Liver (tissue), 9 donors: ENCODE results near the gene NKAIN2. TPM values are rescaled to one million over a fixed set of nuclear protein-coding genes. Genes with fewer than 3 reads are reported as not detected.

ENCODE experiments used
- DNase-seq: peaks from one replicate; pipeline ENCODE4 v3.0.0-alpha.2; 2017; ENCODE audit warnings: low spot score
- H3K27ac ChIP-seq, 2 donors: one replicate each; pipeline ENCODE4 v1.7.0; 2013; ENCODE audit warnings: inconsistent platforms in 2 of 2, low read length in 2 of 2, control low read depth in 1 of 2, low read depth in 1 of 2, mild to moderate bottlenecking in 1 of 2
- H3K27me3 ChIP-seq, 4 donors: one replicate each; pipeline versions ENCODE4 v1.6.1 to v1.7.0; 2013; ENCODE audit warnings: low read length in 3 of 4, inconsistent platforms in 1 of 4, mild to moderate bottlenecking in 1 of 4, moderate library complexity in 1 of 4; ENCODE audit not compliant: control insufficient read depth in 4 of 4, insufficient read depth in 4 of 4
- H3K36me3 ChIP-seq, 4 donors: one replicate each; pipeline versions ENCODE4 v1.6.1 to v1.7.0; 2013; ENCODE audit warnings: low read length in 3 of 4, mild to moderate bottlenecking in 3 of 4, low read depth in 1 of 4, moderate library complexity in 1 of 4; ENCODE audit not compliant: control insufficient read depth in 4 of 4, insufficient read depth in 3 of 4
- H3K4me1 ChIP-seq, 4 donors: one replicate each; pipeline versions ENCODE4 v1.6.1 to v1.7.0; 2013; ENCODE audit warnings: low read length in 3 of 4, mild to moderate bottlenecking in 3 of 4, moderate library complexity in 1 of 4; ENCODE audit not compliant: control insufficient read depth in 4 of 4, insufficient read depth in 4 of 4
- H3K4me3 ChIP-seq, 3 donors: one replicate each; pipeline versions ENCODE4 v1.6.1 to v1.7.0; 2013; ENCODE audit warnings: low read length in 3 of 3, control low read depth in 1 of 3, low read depth in 1 of 3, mild to moderate bottlenecking in 1 of 3
- H3K9ac ChIP-seq, 2 donors: one replicate each; pipeline ENCODE4 v1.7.0; 2013; ENCODE audit warnings: low read length in 2 of 2, mild to moderate bottlenecking in 2 of 2, moderate library complexity in 2 of 2, control low read depth in 1 of 2, low read depth in 1 of 2
- H3K9me3 ChIP-seq, 4 donors: one replicate each; pipeline versions ENCODE4 v1.6.1 to v1.7.0; 2013; ENCODE audit warnings: low read length in 3 of 4; ENCODE audit not compliant: control insufficient read depth in 4 of 4
- EGR1 ChIP-seq, 2 donors: IDR thresholded peaks; 2 replicates each; pipeline ENCODE4 v1.6.1; 2016 to 2018; ENCODE audit warnings: antibody characterized with exemption in 2 of 2, low read depth in 2 of 2
- FOXA1 ChIP-seq: IDR thresholded peaks from 2 replicates; pipeline ENCODE4 v1.6.1; 2016; ENCODE audit warnings: antibody characterized with exemption
- FOXA2 ChIP-seq: IDR thresholded peaks from 2 replicates; pipeline ENCODE4 v1.6.1; 2016; ENCODE audit warnings: antibody characterized with exemption
- GABPA ChIP-seq, 2 donors: IDR thresholded peaks in 1 of 2; conservative IDR thresholded peaks in 1 of 2; 2 replicates each; pipeline ENCODE4 v1.6.1; 2016; ENCODE audit warnings: antibody characterized with exemption in 2 of 2, mild to moderate bottlenecking in 1 of 2, moderate library complexity in 1 of 2
- HNF4A ChIP-seq, 2 donors: conservative IDR thresholded peaks; 2 replicates each; pipeline ENCODE4 v1.6.1; 2016; ENCODE audit warnings: antibody characterized with exemption in 2 of 2, mild to moderate bottlenecking in 2 of 2
- JUND ChIP-seq, 2 donors: IDR thresholded peaks; 2 replicates each; pipeline ENCODE4 v1.6.1; 2016; ENCODE audit warnings: antibody characterized with exemption in 2 of 2
- MAX ChIP-seq: IDR thresholded peaks from 2 replicates; pipeline ENCODE4 v1.6.1; 2016; ENCODE audit warnings: antibody characterized with exemption
- NR2F2 ChIP-seq: IDR thresholded peaks from 2 replicates; pipeline ENCODE4 v1.6.1; 2016; ENCODE audit warnings: antibody characterized with exemption
- RAD21 ChIP-seq, 2 donors: IDR thresholded peaks; 2 replicates each; pipeline ENCODE4 v1.6.1; 2016; ENCODE audit warnings: antibody characterized with exemption in 2 of 2, mild to moderate bottlenecking in 2 of 2
- RXRA ChIP-seq, 2 donors: IDR thresholded peaks; 2 replicates each; pipeline ENCODE4 v1.6.1; 2017 to 2018; ENCODE audit warnings: antibody characterized with exemption in 2 of 2, mild to moderate bottlenecking in 1 of 2
- SP1 ChIP-seq: IDR thresholded peaks from 2 replicates; pipeline ENCODE4 v1.6.1; 2018; ENCODE audit warnings: antibody characterized with exemption, mild to moderate bottlenecking
- YY1 ChIP-seq: IDR thresholded peaks from 2 replicates; pipeline ENCODE4 v1.6.1; 2016; ENCODE audit warnings: antibody characterized with exemption, mild to moderate bottlenecking
- ZBTB33 ChIP-seq: IDR thresholded peaks from 2 replicates; pipeline ENCODE4 v1.6.1; 2016; ENCODE audit warnings: antibody characterized with exemption
- WGBS: extraction: QIAGEN DNeasy Blood & Tissue Kit; methylation state at CpG from one replicate; pipeline ENCODE4 v1.1.7; 2013; 5-methylcytosine and 5-hydroxymethylcytosine counted together
- polyA plus RNA-seq, 2 donors: library from polyadenylated mRNA; stranded (reverse) in 1 of 2; unstranded in 1 of 2; fragments of 200-250 nt in 1 of 2; fragments of >200 nt in 1 of 2; fragmentation: Nextera tagmentation in 1 of 2; extraction: Ambion mirVana in 1 of 2; gene quantifications; one replicate each; pipeline versions ENCODE4 v1.2.1 to v1.2.3, GENCODE V29; 2013 to 2015
- total RNA-seq, 2 donors: library from RNA; depleted of rRNA; stranded (reverse); fragments of >200 nt; gene quantifications; one replicate each; pipeline ENCODE4 v1.2.3, GENCODE V29; 2014
- donor health status: healthy.
- donor health status: healthy.
- donor health status: healthy.
- donor health status: healthy.
- donor health status: healthy.

NKAIN2 gene
- total and polyA plus RNA-seq, 4 donors = 0.05 to 0.14 TPM; not detected in 2

GRCh38 chr6:124008000-124008987 lies 204.6 kb downstream of the NKAIN2 start:
- no peak for DNase-seq
- Histone ChIP-seq H3K9me3 (no peaks in the 10 kb centered on the region), H3K4me1 (peaks cover 0 to 9% (median 2%) of the 10 kb centered on the region in 4 donors), H3K27ac (no peak overlapping the region), H3K9ac (no peak overlapping the region), H3K36me3 (no peaks in the 10 kb centered on the region), H3K27me3 (no peaks in the 10 kb centered on the region), H3K4me3 (no peak overlapping the region)
- 33% methylated on average over 10 of the region's 10 CpGs for WGBS
- TF ChIP-seq MAX (peak; percentile 35), EGR1 (IDR thresholded peaks at IDR 0.05; ENCODE audit: low read depth in 2 of 2) (no peak), JUND (IDR thresholded peaks at IDR 0.05) (peak in 1 of 2 donors; percentile 36), RXRA (IDR thresholded peaks at IDR 0.05) (peak; percentile 81 to 85), FOXA1 (peak; percentile 30), HNF4A (conservative IDR thresholded peaks at IDR 0.05) (peak; percentile 77 to 89), ZBTB33 (no peak), FOXA2 (peak; percentile 63), YY1 (peak; percentile 39), NR2F2 (no peak), RAD21 (IDR thresholded peaks at IDR 0.05) (peak; percentile 34 to 40), SP1 (peak; percentile 49)

DNA sequence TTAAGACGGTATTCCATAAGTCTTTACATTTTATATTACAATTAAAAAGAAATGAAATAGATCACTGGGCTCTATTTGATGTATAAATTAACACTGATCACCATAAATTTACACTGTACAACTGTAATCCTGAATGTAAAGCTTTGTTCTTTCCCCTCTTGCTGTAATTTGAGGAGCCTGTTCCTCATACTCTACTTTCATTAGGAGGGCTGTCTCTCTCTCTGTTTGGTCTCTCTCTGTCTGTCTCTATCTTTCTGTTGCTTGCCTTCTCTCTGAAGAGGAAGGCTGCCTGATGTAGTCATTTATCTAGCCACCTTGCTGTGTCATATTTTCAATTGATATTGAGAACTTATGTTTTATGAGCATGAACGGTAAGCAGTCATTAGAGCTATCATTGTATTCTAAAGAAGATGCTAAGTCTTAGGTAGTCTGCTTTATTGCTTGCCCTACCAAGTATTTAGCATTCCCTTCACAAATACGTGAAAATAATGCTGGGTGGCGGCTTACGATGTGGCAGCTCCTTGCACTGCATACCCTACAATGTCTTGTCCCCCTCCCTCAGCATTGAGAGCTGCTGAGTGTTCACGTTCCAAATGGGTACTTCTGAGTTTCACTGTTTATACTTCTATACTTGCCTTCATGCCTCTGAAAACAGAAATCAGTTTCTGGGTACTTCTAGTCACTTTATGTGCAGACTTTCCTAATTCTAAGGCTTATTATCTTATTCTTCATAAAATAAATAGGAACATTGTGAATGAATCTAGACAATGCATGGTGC lies 205.5 kb downstream of the NKAIN2 start:
- TF ChIP-seq GABPA (IDR thresholded peaks at IDR 0.05 in 1 of 2, conservative IDR thresholded peaks at IDR 0.05 in 1 of 2) (no peak), YY1 (no peak), HNF4A (conservative IDR thresholded peaks at IDR 0.05) (no peak), SP1 (no peak), ZBTB33 (no peak), MAX (no peak), NR2F2 (no peak)

More for the DNA sequence above, 205.5 kb downstream of the NKAIN2 start:
- Histone ChIP-seq H3K27me3 (no peaks in the 10 kb centered on the region), H3K9ac (no peak overlapping the region), H3K27ac (no peak overlapping the region), H3K36me3 (no peaks in the 10 kb centered on the region), H3K4me1 (peaks cover 0 to 9% (median 2%) of the 10 kb centered on the region in 4 donors), H3K9me3 (no peaks in the 10 kb centered on the region), H3K4me3 (no peak overlapping the region)
- WGBS = 93% methylated on average over 6 of the region's 6 CpGs
- no peak for DNase-seq
